Measurements from ENCODE around the gene GRK4. TPM values are rescaled to one million over a fixed set of nuclear protein-coding genes. Genes with fewer than 3 reads are reported as not detected.

GRK4 gene
- total and polyA plus RNA-seq, 2 of the 8 experiments (the other 6 are each of a cell fraction or from before 2014, with no cell fraction given), result 0.77 to 1.8 TPM

- Histone ChIP-seq H2BK5ac (ENCODE audit: low read depth, low read length) (no peak overlapping the region), H3K4ac (replicated peaks; ENCODE audit: insufficient read length, low read depth, low read length) (no peak overlapping the region), H3K9me3 (ENCODE audit: insufficient read depth in 2 of 2, low read depth in 1 of 2, low read length in 1 of 2) (no peaks in the 10 kb centered on the region), H2BK15ac (ENCODE audit: low read length) (no peak overlapping the region), H2AK5ac (ENCODE audit: low read depth, low read length) (no peak overlapping the region), H3K18ac (ENCODE audit: extremely low read depth, low read length) (no peak overlapping the region), H3K56ac (replicated peaks; ENCODE audit: insufficient read length, low read depth, low read length) (no peak overlapping the region), H3K79me2 (ENCODE audit: control insufficient read depth in 1 of 2, insufficient read depth in 2 of 2, low read length in 2 of 2) (peaks cover 0 to 20% of the 10 kb centered on the region in 2 experiments; a peak in 2 of 4 replicates), H4K20me1 (replicated peaks in 1 of 2; ENCODE audit: control insufficient read depth in 1 of 2, insufficient read depth in 2 of 2, low read length in 2 of 2) (peaks cover 2 to 5% of the 10 kb centered on the region in 2 experiments), H3K79me1 (ENCODE audit: low read depth, low read length) (peaks cover 5% of the 10 kb centered on the region; the same call in 1 of the 2 replicates), H2BK12ac (ENCODE audit: low read depth, low read length) (no peak overlapping the region), H3K9ac (replicated peaks in 1 of 4; ENCODE audit: extremely low read depth in 1 of 4, low read depth in 3 of 4, low read length in 3 of 4) (no peak overlapping the region), H4K8ac (ENCODE audit: extremely low read depth, insufficient read depth, low read length) (no peak overlapping the region), H3K4me2 (ENCODE audit: insufficient read depth in 1 of 2, low read depth in 2 of 2, low read length in 2 of 2) (peak overlapping the region; percentile 74 to 84; a peak in 2 of 4 replicates), H3K23ac (ENCODE audit: insufficient read length) (no peak overlapping the region), H2BK120ac (replicated peaks; ENCODE audit: low read depth, low read length) (no peak overlapping the region), H4K91ac (replicated peaks; ENCODE audit: insufficient read length, low read length) (no peak overlapping the region), H3K4me1 (replicated peaks in 1 of 4; ENCODE audit: control insufficient read depth in 3 of 4, insufficient read depth in 4 of 4, low read length in 3 of 4) (peaks cover 3 to 9% (median 6%) of the 10 kb centered on the region in 4 experiments; a peak in 5 of 7 replicates), H3K4me3 (ENCODE audit: extremely low read depth in 1 of 4, insufficient read depth in 2 of 4, low read depth in 3 of 4, low read length in 4 of 4) (peak overlapping the region in 1 of 4 experiments; percentile 79; a peak in 1 of 8 replicates), H4K5ac (ENCODE audit: insufficient read length, low read depth, low read length) (no peak overlapping the region), H3K27ac (ENCODE audit: low read depth, low read length) (no peak overlapping the region), H3K14ac (ENCODE audit: insufficient read length) (no peak overlapping the region), H3K36me3 (ENCODE audit: control insufficient read depth in 2 of 4, insufficient read depth in 4 of 4, low read length in 3 of 4) (no peaks in the 10 kb centered on the region), H2BK20ac (ENCODE audit: low read length) (no peak overlapping the region), H3K27me3 (replicated peaks in 1 of 4; ENCODE audit: control insufficient read depth in 3 of 4, extremely low read depth in 1 of 4, insufficient read depth in 3 of 4, low read length in 3 of 4) (peaks cover 0 to 7% (median 6%) of the 10 kb centered on the region in 4 experiments; a peak in 4 of 7 replicates), H2AFZ (ENCODE audit: low read length) (no peak overlapping the region), H3K23me2 (ENCODE audit: low read depth, low read length) (peaks cover 16% of the 10 kb centered on the region; the same call in 1 of the 2 replicates)
- ChIA-PET POLR2A (ENCODE audit: partially characterized antibody) (interaction anchor here (0.6 to 3.4 kb wide), 3 partner anchors 11 to 805 kb away, joined by 3 to 13 read pairs (median 3); no protein-coding TSS in a partner anchor), CTCF (ENCODE audit: partially characterized antibody) (interaction anchor here (0.8 to 6.4 kb wide), 3 partner anchors 14 to 96 kb away, joined by 3 to 60 read pairs (median 4); no protein-coding TSS in a partner anchor)
- DNase-seq (ENCODE audit: low read depth in 1 of 2, low spot score in 2 of 2) (no peak), FAIRE-seq (no peak)
- WGBS, 2 experiments (ENCODE audit: extremely low coverage in 1 of 2, insufficient coverage in 1 of 2, insufficient read length in 1 of 2, insufficient replicate concordance in 2 of 2, low coverage in 1 of 2, low lambda C conversion rate in 2 of 2, missing lambda C conversion rate in 1 of 2), result 87% methylated on average over 5 of the region's 5 CpGs; no CpG with 5 or more reads in 1 of the 2 experiments
- TF ChIP-seq NRF1 (IDR thresholded peaks at IDR 0.05; ENCODE audit: low read depth, low read length), result no peak
- TF ChIP-seq, protein P1, sequence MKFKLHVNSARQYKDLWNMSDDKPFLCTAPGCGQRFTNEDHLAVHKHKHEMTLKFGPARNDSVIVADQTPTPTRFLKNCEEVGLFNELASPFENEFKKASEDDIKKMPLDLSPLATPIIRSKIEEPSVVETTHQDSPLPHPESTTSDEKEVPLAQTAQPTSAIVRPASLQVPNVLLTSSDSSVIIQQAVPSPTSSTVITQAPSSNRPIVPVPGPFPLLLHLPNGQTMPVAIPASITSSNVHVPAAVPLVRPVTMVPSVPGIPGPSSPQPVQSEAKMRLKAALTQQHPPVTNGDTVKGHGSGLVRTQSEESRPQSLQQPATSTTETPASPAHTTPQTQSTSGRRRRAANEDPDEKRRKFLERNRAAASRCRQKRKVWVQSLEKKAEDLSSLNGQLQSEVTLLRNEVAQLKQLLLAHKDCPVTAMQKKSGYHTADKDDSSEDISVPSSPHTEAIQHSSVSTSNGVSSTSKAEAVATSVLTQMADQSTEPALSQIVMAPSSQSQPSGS (IDR thresholded peaks at IDR 0.05; ENCODE audit: low read length), result no peak
- TF ChIP-seq BACH1 (IDR thresholded peaks at IDR 0.05; ENCODE audit: low read length), result no peak
- no peak for TF ChIP-seq TCF12 (IDR thresholded peaks at IDR 0.05; ENCODE audit: low read depth, low read length)
- TF ChIP-seq RBBP5 (IDR thresholded peaks at IDR 0.05; ENCODE audit: borderline replicate concordance, low read depth, low read length), result no peak
- TF ChIP-seq CEBPB (IDR thresholded peaks at IDR 0.05; ENCODE audit: low read depth, low read length), result no peak
- TF ChIP-seq BRCA1 (IDR thresholded peaks at IDR 0.05; ENCODE audit: low read depth, low read length), result no peak
- TF ChIP-seq SP1 (IDR thresholded peaks at IDR 0.05; ENCODE audit: low read depth, low read length), result no peak
- TF ChIP-seq, protein P2, sequence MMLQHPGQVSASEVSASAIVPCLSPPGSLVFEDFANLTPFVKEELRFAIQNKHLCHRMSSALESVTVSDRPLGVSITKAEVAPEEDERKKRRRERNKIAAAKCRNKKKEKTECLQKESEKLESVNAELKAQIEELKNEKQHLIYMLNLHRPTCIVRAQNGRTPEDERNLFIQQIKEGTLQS (IDR thresholded peaks at IDR 0.05; ENCODE audit: insufficient read depth, low read depth, low read length), result no peak
- no peak for TF ChIP-seq SUZ12 (IDR thresholded peaks at IDR 0.05; ENCODE audit: low read length)
These were observed 1.4 kb downstream of the GRK4 start for GRCh38 chr4:2964706-2965258.
